OCI-LY1 (cell line): Measurements from ENCODE around the gene RNF13.

Experiments
- H2AFZ ChIP-seq: fragments of 200-600 bp; sonication (generic), shearing (Covaris generic); 2 replicates; pipeline ENCODE4 v1.6.0; 2014; ENCODE audit warnings: antibody characterized with exemption, mild to moderate bottlenecking, low read length
- H3F3A ChIP-seq: fragments of 200-600 bp; sonication (generic), shearing (Covaris generic); 2 replicates; pipeline ENCODE4 v1.6.0; 2014; ENCODE audit warnings: mild to moderate bottlenecking, antibody characterized with exemption, low read length, moderate library complexity; ENCODE audit not compliant: insufficient read depth
- H3K27ac ChIP-seq: fragments of 200-600 bp; sonication (generic); 2 replicates; pipeline ENCODE4 v1.5.1; 2014; ENCODE audit warnings: low read length, mixed run types, mild to moderate bottlenecking, low read depth; ENCODE audit not compliant: poor library complexity, severe bottlenecking
- H3K27me3 ChIP-seq: fragments of 200-600 bp; sonication (generic); 2 replicates; pipeline ENCODE4 v1.6.0; 2014; ENCODE audit warnings: antibody characterized with exemption, mild to moderate bottlenecking, low read length, moderate library complexity; ENCODE audit not compliant: insufficient read depth
- H3K36me3 ChIP-seq: fragments of 200-600 bp; sonication (generic); 2 replicates; pipeline ENCODE4 v1.6.1; 2014; ENCODE audit warnings: mild to moderate bottlenecking, antibody characterized with exemption, low read length, moderate library complexity, mixed read lengths; ENCODE audit not compliant: insufficient read depth
- H3K4me1 ChIP-seq: fragments of 200-600 bp; sonication (generic); 2 replicates; pipeline ENCODE4 v1.5.1; 2014; ENCODE audit warnings: mild to moderate bottlenecking, low read length, moderate library complexity; ENCODE audit not compliant: insufficient read depth, severe bottlenecking
- H3K4me2 ChIP-seq: fragments of 200-600 bp; sonication (generic), shearing (Covaris generic); 2 replicates; pipeline ENCODE4 v1.6.1; 2014; ENCODE audit warnings: low read length
- H3K4me3 ChIP-seq: fragments of 200-600 bp; sonication (generic); 2 replicates; pipeline ENCODE4 v1.5.1; 2014; ENCODE audit warnings: low read length, low read depth, mild to moderate bottlenecking, mixed read lengths; ENCODE audit not compliant: poor library complexity, severe bottlenecking
- H3K79me2 ChIP-seq: fragments of 200-600 bp; shearing (Covaris generic); 2 replicates; pipeline ENCODE4 v1.6.1; 2016; ENCODE audit warnings: mixed run types, low read length, mixed read lengths; ENCODE audit not compliant: insufficient read depth
- H3K9ac ChIP-seq: fragments of 200-600 bp; sonication (generic), shearing (Covaris generic); 2 replicates; pipeline ENCODE4 v1.6.1; 2014; ENCODE audit warnings: mild to moderate bottlenecking, low read length, mixed read lengths
- H3K9me2 ChIP-seq: fragments of 200-600 bp; sonication (generic), shearing (Covaris generic); 2 replicates; pipeline ENCODE4 v1.6.1; 2014; ENCODE audit warnings: low read depth, mild to moderate bottlenecking, low read length, mixed read lengths
- H3K9me3 ChIP-seq: fragments of 200-600 bp; shearing (Covaris generic); 2 replicates; pipeline ENCODE4 v1.6.1; 2014; ENCODE audit warnings: low read length, mixed read lengths
- H4K20me1 ChIP-seq: fragments of 200-600 bp; sonication (generic), shearing (Covaris generic); 2 replicates; pipeline ENCODE4 v1.6.0; 2016; ENCODE audit warnings: mild to moderate bottlenecking, low read length; ENCODE audit not compliant: insufficient read depth
- EZH2 ChIP-seq: fragments of 200-600 bp; sonication (generic), shearing (Covaris generic); IDR thresholded peaks from 2 replicates; pipeline ENCODE4 v1.8.0; 2017; ENCODE audit warnings: borderline replicate concordance, mixed run types, mild to moderate bottlenecking, antibody characterized with exemption, low read length, moderate library complexity, mixed read lengths
- TF ChIP-seq, protein P1 (sequence below): fragments of 200-600 bp; sonication (generic), shearing (Covaris generic); IDR thresholded peaks from 2 replicates; pipeline ENCODE4 v1.5.1; 2017; ENCODE audit warnings: mild to moderate bottlenecking, antibody characterized with exemption, low read length, moderate library complexity, mixed read lengths

Gene RNF13

DNA sequence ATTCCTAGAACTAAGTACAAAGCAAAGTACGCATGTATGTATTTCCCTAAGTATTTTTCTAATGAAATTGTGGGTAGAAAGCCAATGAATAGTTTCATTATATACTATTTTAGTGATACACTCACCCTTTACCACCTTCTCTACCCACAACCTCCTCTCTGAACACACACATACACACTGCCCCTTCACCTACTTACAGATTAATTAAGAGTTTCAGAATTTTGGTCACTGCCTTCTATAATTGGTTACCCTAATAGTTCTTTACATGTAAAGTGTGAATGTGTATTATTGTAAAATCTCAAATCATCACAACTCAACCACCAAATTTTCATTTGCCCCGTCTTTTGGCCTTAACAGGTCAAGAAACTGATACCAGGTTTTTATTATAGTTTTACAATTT, 150.5 kb downstream of the RNF13 start:
- peaks cover 21% of the 10 kb centered on the region; the same call in 1 of the 2 replicates for H3K36me3 ChIP-seq
- TF ChIP-seq EZH2, result no peak
- TF ChIP-seq, protein P1, sequence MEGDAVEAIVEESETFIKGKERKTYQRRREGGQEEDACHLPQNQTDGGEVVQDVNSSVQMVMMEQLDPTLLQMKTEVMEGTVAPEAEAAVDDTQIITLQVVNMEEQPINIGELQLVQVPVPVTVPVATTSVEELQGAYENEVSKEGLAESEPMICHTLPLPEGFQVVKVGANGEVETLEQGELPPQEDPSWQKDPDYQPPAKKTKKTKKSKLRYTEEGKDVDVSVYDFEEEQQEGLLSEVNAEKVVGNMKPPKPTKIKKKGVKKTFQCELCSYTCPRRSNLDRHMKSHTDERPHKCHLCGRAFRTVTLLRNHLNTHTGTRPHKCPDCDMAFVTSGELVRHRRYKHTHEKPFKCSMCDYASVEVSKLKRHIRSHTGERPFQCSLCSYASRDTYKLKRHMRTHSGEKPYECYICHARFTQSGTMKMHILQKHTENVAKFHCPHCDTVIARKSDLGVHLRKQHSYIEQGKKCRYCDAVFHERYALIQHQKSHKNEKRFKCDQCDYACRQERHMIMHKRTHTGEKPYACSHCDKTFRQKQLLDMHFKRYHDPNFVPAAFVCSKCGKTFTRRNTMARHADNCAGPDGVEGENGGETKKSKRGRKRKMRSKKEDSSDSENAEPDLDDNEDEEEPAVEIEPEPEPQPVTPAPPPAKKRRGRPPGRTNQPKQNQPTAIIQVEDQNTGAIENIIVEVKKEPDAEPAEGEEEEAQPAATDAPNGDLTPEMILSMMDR, result no peak
- no peaks in the 10 kb centered on the region for H3K79me2 ChIP-seq
- H3K27ac ChIP-seq, result no peak overlapping the region
- H3K9ac ChIP-seq, result no peak overlapping the region
- H3K9me3 ChIP-seq, result no peaks in the 10 kb centered on the region
- H3K4me3 ChIP-seq, result no peak overlapping the region
- no peak overlapping the region for H2AFZ ChIP-seq
- H3F3A ChIP-seq, result no peaks in the 10 kb centered on the region
- no peaks in the 10 kb centered on the region for H4K20me1 ChIP-seq
- no peaks in the 10 kb centered on the region for H3K27me3 ChIP-seq
- peaks cover 9% of the 10 kb centered on the region for H3K4me1 ChIP-seq
- H3K9me2 ChIP-seq, result no peaks in the 10 kb centered on the region
- no peak overlapping the region for H3K4me2 ChIP-seq

DNA sequence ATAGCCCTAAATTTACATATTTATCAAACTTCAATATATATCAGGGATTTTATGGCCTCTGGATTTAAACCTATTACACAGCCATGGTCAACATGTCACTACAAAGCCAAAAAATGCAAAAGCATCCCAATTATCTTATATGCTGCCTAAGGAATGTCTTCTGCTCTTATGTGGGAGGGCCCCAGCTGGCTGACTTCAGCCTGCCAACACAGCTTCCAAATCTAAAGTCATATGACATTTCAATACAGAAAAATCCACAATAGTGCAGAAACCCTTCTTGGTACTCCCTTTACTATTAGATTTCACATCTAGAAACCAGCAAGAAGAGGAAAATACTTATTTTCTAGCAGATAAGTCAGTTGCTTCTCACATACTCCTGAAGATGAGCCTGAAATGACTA, 151.3 kb downstream of the RNF13 start:
- Histone ChIP-seq H3K4me2 (no peak overlapping the region), H3K27ac (no peak overlapping the region), H2AFZ (no peak overlapping the region), H4K20me1 (no peaks in the 10 kb centered on the region), H3F3A (no peaks in the 10 kb centered on the region), H3K79me2 (no peaks in the 10 kb centered on the region), H3K36me3 (peaks cover 21% of the 10 kb centered on the region; the same call in 1 of the 2 replicates), H3K9me2 (no peaks in the 10 kb centered on the region), H3K4me3 (no peak overlapping the region), H3K9me3 (no peaks in the 10 kb centered on the region), H3K9ac (no peak overlapping the region), H3K27me3 (no peaks in the 10 kb centered on the region), H3K4me1 (peaks cover 17% of the 10 kb centered on the region)
- no peak for TF ChIP-seq EZH2
- TF ChIP-seq, protein P1, result no peak

DNA sequence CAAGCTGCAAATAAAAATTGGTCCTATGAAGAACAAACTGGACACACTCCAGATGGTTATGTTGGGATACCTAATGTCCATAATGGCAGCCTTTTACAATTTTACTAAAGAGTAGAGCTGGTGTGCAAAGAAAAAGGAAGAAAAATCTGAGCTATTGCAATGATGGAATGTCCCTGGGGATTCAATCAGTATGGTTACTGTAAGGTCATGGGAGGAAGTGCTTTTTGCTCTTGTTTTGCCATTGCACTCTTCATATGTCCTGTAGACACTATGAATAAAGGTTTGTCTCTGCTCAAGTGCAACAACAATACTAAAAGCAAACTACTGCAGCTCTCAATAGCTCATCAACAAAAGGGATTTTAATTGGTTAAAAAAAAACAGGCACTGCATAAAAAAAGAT, 152.3 kb downstream of the RNF13 start:
- Histone ChIP-seq H3K9me2 (no peaks in the 10 kb centered on the region), H3K9ac (no peak overlapping the region), H3K27me3 (no peaks in the 10 kb centered on the region), H3K9me3 (no peaks in the 10 kb centered on the region), H3K27ac (no peak overlapping the region), H3K4me3 (no peak overlapping the region), H4K20me1 (no peaks in the 10 kb centered on the region), H3K79me2 (no peaks in the 10 kb centered on the region), H3F3A (no peaks in the 10 kb centered on the region), H2AFZ (no peak overlapping the region), H3K4me1 (peaks cover 22% of the 10 kb centered on the region), H3K4me2 (no peak overlapping the region), H3K36me3 (peaks cover 21% of the 10 kb centered on the region; the same call in 1 of the 2 replicates)
- TF ChIP-seq EZH2, result no peak
- TF ChIP-seq, protein P1, result no peak
